ENCODE measurements around the gene ELMO1.

GRCh38 chr7:37269711-37270508 lies 178.8 kb downstream of the ELMO1 start:
- no peak for TF ChIP-seq POLR2A (IDR thresholded peaks at IDR 0.05; ENCODE audit: low read length)
- no peak for TF ChIP-seq GATA1 (IDR thresholded peaks at IDR 0.05; ENCODE audit: low read depth, low read length)
